ENCODE measurements around the gene ZW10. TPM values are rescaled to one million over a fixed set of nuclear protein-coding genes. Genes with fewer than 3 reads are reported as not detected.

ZW10 gene
- total and polyA plus RNA-seq, 2 of the 13 experiments (the other 11 are each of a cell fraction or from before 2014, with no cell fraction given), result 5.8 to 31.3 TPM

GRCh38 chr11:113773416-113774173 is at the start of gene ZW10 (continued):
- TF ChIP-seq ATF7 (IDR thresholded peaks at IDR 0.05), result peak; percentile 8; the same call in 1 of the 2 replicates
- no peak; the same call in 1 of the 2 replicates for TF ChIP-seq ATF7 (CRISPR knock-in tag; IDR thresholded peaks at IDR 0.05)
- no peak for TF ChIP-seq ZNF136 (CRISPR knock-in tag; IDR thresholded peaks at IDR 0.05; ENCODE audit: low read depth)
- peak; percentile 78; the same call in 1 of the 2 replicates for TF ChIP-seq ZNF737 (CRISPR knock-in tag; IDR thresholded peaks at IDR 0.05; ENCODE audit: borderline replicate concordance)
- TF ChIP-seq IKZF4 (CRISPR knock-in tag; IDR thresholded peaks at IDR 0.05; ENCODE audit: borderline replicate concordance, low read depth, not compliant biosample characterization), result no peak
- no peak for TF ChIP-seq KLF11 (CRISPR knock-in tag; IDR thresholded peaks at IDR 0.05)
- no peak for TF ChIP-seq MNT (IDR thresholded peaks at IDR 0.05)
- TF ChIP-seq ZNF563 (CRISPR knock-in tag; IDR thresholded peaks at IDR 0.05), result 0 out of 2 replicates have a peak, but pooled peaks have one; percentile 59
- TF ChIP-seq ARNT2 (CRISPR knock-in tag; IDR thresholded peaks at IDR 0.05; ENCODE audit: low read depth), result peak; percentile 86
- peak; percentile 45; the same call in 1 of the 2 replicates for TF ChIP-seq THRA (CRISPR knock-in tag; IDR thresholded peaks at IDR 0.05; ENCODE audit: borderline replicate concordance)
- TF ChIP-seq ZEB1 (IDR thresholded peaks at IDR 0.05; ENCODE audit: insufficient replicate concordance, low read depth), result no peak
- no peak for TF ChIP-seq ZBTB25 (CRISPR knock-in tag; IDR thresholded peaks at IDR 0.05)
- TF ChIP-seq MED1 (CRISPR knock-in tag; IDR thresholded peaks at IDR 0.05), result peak; percentile 66; the same call in 1 of the 2 replicates
- peak; percentile 91 for TF ChIP-seq SUZ12 (IDR thresholded peaks at IDR 0.05; ENCODE audit: low read depth, low read length)
- no peak for TF ChIP-seq BRD4 (CRISPR knock-in tag; IDR thresholded peaks at IDR 0.05)
- no peak for TF ChIP-seq RELA (CRISPR knock-in tag; IDR thresholded peaks at IDR 0.05)
- TF ChIP-seq GTF3A (CRISPR knock-in tag; conservative IDR thresholded peaks at IDR 0.05), result no peak
- TF ChIP-seq ZNF780A (CRISPR knock-in tag; IDR thresholded peaks at IDR 0.05), result no peak
- TF ChIP-seq MIXL1 (CRISPR knock-in tag; IDR thresholded peaks at IDR 0.05), result 0 out of 2 replicates have a peak, but pooled peaks have one; percentile 43
- no peak for TF ChIP-seq FOXM1 (CRISPR knock-in tag; IDR thresholded peaks at IDR 0.05)
- TF ChIP-seq MEIS2 (CRISPR knock-in tag; IDR thresholded peaks at IDR 0.05), result peak; percentile 57; the same call in 1 of the 2 replicates
- no peak for TF ChIP-seq CBX1 (IDR thresholded peaks at IDR 0.05; ENCODE audit: low read depth)
- TF ChIP-seq ARID3A (IDR thresholded peaks at IDR 0.05; ENCODE audit: low read depth, low read length), result peak; percentile 80
- peak; percentile 95 for TF ChIP-seq ELF1 (CRISPR knock-in tag; IDR thresholded peaks at IDR 0.05)
- no peak for TF ChIP-seq ZNF652 (CRISPR knock-in tag; IDR thresholded peaks at IDR 0.05; ENCODE audit: borderline replicate concordance, low read depth)

Measured in HepG2 (cell line).